H54 (cell line): ENCODE measurements around the gene PARVG.

Experiments
- DNase-seq: peaks from one replicate; pipeline ENCODE4 v3.0.0; 2011; ENCODE audit warnings: low spot score, mixed read lengths; ENCODE audit not compliant: insufficient read length
- FAIRE-seq: peaks from 3 replicates; lab custom pipeline; 2011; peaks lifted over from hg19 to GRCh38; lab: Jason Lieb, UNC
- POLR2A ChIP-seq: IDR thresholded peaks from 2 replicates; pipeline ENCODE4 v1.6.1; 2011; ENCODE audit warnings: low read depth, mild to moderate bottlenecking, low read length

The PARVG gene

GRCh38 chr22:44247923-44248892 lies 67.5 kb downstream of the PARVG start:
- DNase-seq (no peak), FAIRE-seq (no peak)
- TF ChIP-seq POLR2A, result no peak

GRCh38 chr22:44248926-44249325 lies 68.2 kb downstream of the PARVG start:
- no peak for TF ChIP-seq POLR2A
- no peak for FAIRE-seq
- no peak for DNase-seq

GRCh38 chr22:44249376-44250147 lies 68.8 kb downstream of the PARVG start:
- FAIRE-seq, result no peak

GRCh38 chr22:44254811-44255210 lies 74.1 kb downstream of the PARVG start:
- FAIRE-seq (no peak), DNase-seq (no peak)
- no peak for TF ChIP-seq POLR2A

More at GRCh38 chr22:44249376-44250147, 68.8 kb downstream of the PARVG start:
- TF ChIP-seq POLR2A, result no peak
- DNase-seq, result no peak

- DNase-seq (no peak), FAIRE-seq (no peak)
- no peak for TF ChIP-seq POLR2A
Observed at GRCh38 chr22:44256085-44256484, 75.4 kb downstream of the PARVG start.

GRCh38 chr22:44256556-44257485 lies 76.1 kb downstream of the PARVG start:
- DNase-seq (no peak), FAIRE-seq (no peak)
- no peak for TF ChIP-seq POLR2A
